ENCODE data around the gene EXOC4.
"Not testable (repeated sequence)": the region's sequence is repeated elsewhere in the genome, so short reads cannot be mapped to it uniquely, and the experiment has no call there.

DNA sequence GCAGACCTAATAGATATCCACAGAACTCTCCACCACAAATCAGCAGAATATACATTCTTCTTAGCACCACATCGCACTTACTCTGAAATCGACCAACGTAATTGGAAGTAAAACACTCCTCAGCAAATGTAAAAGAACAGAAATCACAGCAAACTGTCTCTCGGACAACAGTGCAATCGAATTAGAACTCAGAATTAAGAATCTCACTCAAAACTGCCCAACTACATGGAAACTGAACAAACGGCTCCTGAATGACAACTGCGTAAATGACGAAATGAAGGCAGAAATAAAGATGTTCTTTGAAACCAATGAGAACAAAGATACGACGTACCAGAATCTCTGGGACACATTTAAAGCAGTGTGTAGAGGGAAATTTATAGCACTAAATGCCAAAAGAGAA, 42.1 kb upstream of the EXOC4 start:
- TF ChIP-seq POLR2A (IDR thresholded peaks at IDR 0.05) = not testable (repeated sequence)
- TF ChIP-seq, protein P1, sequence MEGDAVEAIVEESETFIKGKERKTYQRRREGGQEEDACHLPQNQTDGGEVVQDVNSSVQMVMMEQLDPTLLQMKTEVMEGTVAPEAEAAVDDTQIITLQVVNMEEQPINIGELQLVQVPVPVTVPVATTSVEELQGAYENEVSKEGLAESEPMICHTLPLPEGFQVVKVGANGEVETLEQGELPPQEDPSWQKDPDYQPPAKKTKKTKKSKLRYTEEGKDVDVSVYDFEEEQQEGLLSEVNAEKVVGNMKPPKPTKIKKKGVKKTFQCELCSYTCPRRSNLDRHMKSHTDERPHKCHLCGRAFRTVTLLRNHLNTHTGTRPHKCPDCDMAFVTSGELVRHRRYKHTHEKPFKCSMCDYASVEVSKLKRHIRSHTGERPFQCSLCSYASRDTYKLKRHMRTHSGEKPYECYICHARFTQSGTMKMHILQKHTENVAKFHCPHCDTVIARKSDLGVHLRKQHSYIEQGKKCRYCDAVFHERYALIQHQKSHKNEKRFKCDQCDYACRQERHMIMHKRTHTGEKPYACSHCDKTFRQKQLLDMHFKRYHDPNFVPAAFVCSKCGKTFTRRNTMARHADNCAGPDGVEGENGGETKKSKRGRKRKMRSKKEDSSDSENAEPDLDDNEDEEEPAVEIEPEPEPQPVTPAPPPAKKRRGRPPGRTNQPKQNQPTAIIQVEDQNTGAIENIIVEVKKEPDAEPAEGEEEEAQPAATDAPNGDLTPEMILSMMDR (IDR thresholded peaks at IDR 0.05) = not testable (repeated sequence)
